MM.1S (cell line): ENCODE results near the gene KIAA1549.

Experiments
- DNase-seq: peaks from one replicate; pipeline ENCODE4 v3.0.0-alpha.2; 2015
- H2AFZ ChIP-seq: fragments of 300-600 bp; sonication (generic); 2 replicates; pipeline ENCODE4 v1.6.0; 2016; ENCODE audit warnings: antibody characterized with exemption, low read length
- H3F3A ChIP-seq: fragments of 300-600 bp; sonication (generic); 2 replicates; pipeline ENCODE4 v1.6.1; 2016; ENCODE audit warnings: mild to moderate bottlenecking, antibody characterized with exemption, low read length, moderate library complexity, mixed read lengths; ENCODE audit not compliant: insufficient read depth
- H3K27ac ChIP-seq: fragments of 300-600 bp; sonication (generic); 2 replicates; pipeline ENCODE4 v1.5.1; 2016; ENCODE audit warnings: mild to moderate bottlenecking, low read length
- H3K27me3 ChIP-seq: fragments of 300-600 bp; sonication (generic); replicated peaks from 2 replicates; pipeline ENCODE4 v1.6.0; 2016; ENCODE audit warnings: low read length; ENCODE audit not compliant: insufficient read depth
- H3K36me3 ChIP-seq: fragments of 300-600 bp; sonication (generic); replicated peaks from 2 replicates; pipeline ENCODE4 v1.6.1; 2016; ENCODE audit warnings: mild to moderate bottlenecking, low read length, mixed read lengths; ENCODE audit not compliant: insufficient read depth
- H3K4me1 ChIP-seq: fragments of 300-600 bp; sonication (generic); 2 replicates; pipeline ENCODE4 v1.6.1; 2016; ENCODE audit warnings: low read length, mixed read lengths
- H3K4me2 ChIP-seq: fragments of 300-600 bp; sonication (generic); 2 replicates; pipeline ENCODE4 v1.6.0; 2016; ENCODE audit warnings: low read depth, low read length
- H3K4me3 ChIP-seq: fragments of 300-600 bp; sonication (generic); 2 replicates; pipeline ENCODE4 v1.5.1; 2016; ENCODE audit warnings: low read length, mixed read lengths
- H3K79me2 ChIP-seq: fragments of 300-600 bp; sonication (generic); 2 replicates; pipeline ENCODE4 v1.6.1; 2016; ENCODE audit warnings: mixed run types, low read length, mixed read lengths
- H3K9ac ChIP-seq: fragments of 300-600 bp; sonication (generic); 2 replicates; pipeline ENCODE4 v1.6.1; 2016; ENCODE audit warnings: low read length, mixed read lengths
- H3K9me2 ChIP-seq: fragments of 300-600 bp; sonication (generic); replicated peaks from 2 replicates; pipeline ENCODE4 v1.6.1; 2016; ENCODE audit warnings: mild to moderate bottlenecking, low read length, mixed read lengths; ENCODE audit not compliant: insufficient read depth
- H3K9me3 ChIP-seq: fragments of 300-600 bp; sonication (generic); replicated peaks from 2 replicates; pipeline ENCODE4 v1.6.1; 2016; ENCODE audit warnings: mild to moderate bottlenecking, low read length, mixed read lengths; ENCODE audit not compliant: insufficient read depth
- H4K20me1 ChIP-seq: fragments of 300-600 bp; sonication (generic); 2 replicates; pipeline ENCODE4 v1.6.1; 2016; ENCODE audit warnings: mild to moderate bottlenecking, low read length, moderate library complexity, mixed read lengths; ENCODE audit not compliant: insufficient read depth
- CTCF ChIP-seq: fragments of 300-600 bp; sonication (generic); IDR thresholded peaks from 2 replicates; pipeline ENCODE4 v1.5.1; 2016; ENCODE audit warnings: antibody characterized with exemption, low read length, mixed read lengths
- EZH2 ChIP-seq: fragments of 300-600 bp; sonication (generic); optimal IDR thresholded peaks from 2 replicates; pipeline ENCODE3; 2017; ENCODE audit warnings: low read depth, mild to moderate bottlenecking, antibody characterized with exemption, low read length, mixed read lengths
- EZH2phosphoT487 ChIP-seq: fragments of 300-600 bp; sonication (generic); IDR thresholded peaks from 2 replicates; pipeline ENCODE4 v1.6.1; 2018; ENCODE audit warnings: antibody characterized with exemption, low read length

Gene KIAA1549

GRCh38 chr7:138926241-138926612 is 55.0 kb downstream of the KIAA1549 start:
- H3K9me3 ChIP-seq = no peaks in the 10 kb centered on the region
- no peak overlapping the region for H3K4me3 ChIP-seq
- no peak overlapping the region for H3K4me2 ChIP-seq
- DNase-seq = no peak
- H3K36me3 ChIP-seq = no peaks in the 10 kb centered on the region
- no peak overlapping the region for H2AFZ ChIP-seq
- H4K20me1 ChIP-seq = no peaks in the 10 kb centered on the region
- no peaks in the 10 kb centered on the region for H3F3A ChIP-seq
- no peak for TF ChIP-seq EZH2phosphoT487
- TF ChIP-seq EZH2 = no peak
- no peak for TF ChIP-seq CTCF
- H3K79me2 ChIP-seq = no peaks in the 10 kb centered on the region
- H3K9ac ChIP-seq = no peak overlapping the region
- H3K9me2 ChIP-seq = no peaks in the 10 kb centered on the region
- no peaks in the 10 kb centered on the region for H3K4me1 ChIP-seq
- no peaks in the 10 kb centered on the region for H3K27me3 ChIP-seq
- H3K27ac ChIP-seq = no peak overlapping the region

- DNase-seq = no peak
- no peak overlapping the region for H3K4me2 ChIP-seq
- H3K36me3 ChIP-seq = no peaks in the 10 kb centered on the region
- H3K79me2 ChIP-seq = no peaks in the 10 kb centered on the region
- H3F3A ChIP-seq = no peaks in the 10 kb centered on the region
- H3K4me3 ChIP-seq = no peak overlapping the region
- H3K9ac ChIP-seq = no peak overlapping the region
- no peaks in the 10 kb centered on the region for H4K20me1 ChIP-seq
- no peaks in the 10 kb centered on the region for H3K27me3 ChIP-seq
- no peak overlapping the region for H2AFZ ChIP-seq
- no peaks in the 10 kb centered on the region for H3K4me1 ChIP-seq
- no peaks in the 10 kb centered on the region for H3K9me2 ChIP-seq
- no peak overlapping the region for H3K27ac ChIP-seq
- no peak for TF ChIP-seq EZH2
- H3K9me3 ChIP-seq = no peaks in the 10 kb centered on the region
Measured at GRCh38 chr7:138924501-138925225, 56.5 kb downstream of the KIAA1549 start.

- no peaks in the 10 kb centered on the region for H3F3A ChIP-seq
- H3K4me1 ChIP-seq = no peaks in the 10 kb centered on the region
- H3K9me2 ChIP-seq = no peaks in the 10 kb centered on the region
- H3K27me3 ChIP-seq = no peaks in the 10 kb centered on the region
- H3K27ac ChIP-seq = no peak overlapping the region
- H2AFZ ChIP-seq = no peak overlapping the region
- H3K79me2 ChIP-seq = no peaks in the 10 kb centered on the region
- H3K4me3 ChIP-seq = no peak overlapping the region
- H3K36me3 ChIP-seq = no peaks in the 10 kb centered on the region
- no peaks in the 10 kb centered on the region for H3K9me3 ChIP-seq
- DNase-seq = no peak
- no peaks in the 10 kb centered on the region for H4K20me1 ChIP-seq
- H3K4me2 ChIP-seq = no peak overlapping the region
- H3K9ac ChIP-seq = no peak overlapping the region
- no peak for TF ChIP-seq EZH2
- TF ChIP-seq EZH2phosphoT487 = no peak
- TF ChIP-seq CTCF = no peak
Measured at GRCh38 chr7:138921277-138921676, 59.9 kb downstream of the KIAA1549 start.

- Histone ChIP-seq H3K9ac (no peak overlapping the region), H2AFZ (no peak overlapping the region), H3K79me2 (no peaks in the 10 kb centered on the region), H3K27ac (no peak overlapping the region), H3K4me1 (no peaks in the 10 kb centered on the region), H3K9me3 (no peaks in the 10 kb centered on the region), H3K27me3 (no peaks in the 10 kb centered on the region), H3K4me3 (no peak overlapping the region), H3K9me2 (no peaks in the 10 kb centered on the region), H3K4me2 (no peak overlapping the region), H3F3A (no peaks in the 10 kb centered on the region), H3K36me3 (no peaks in the 10 kb centered on the region), H4K20me1 (no peaks in the 10 kb centered on the region)
- TF ChIP-seq EZH2phosphoT487 (no peak), CTCF (no peak), EZH2 (no peak)
- no peak for DNase-seq
Measured at GRCh38 chr7:138919911-138920310, 61.3 kb downstream of the KIAA1549 start.
